ENCODE results near the gene COL6A2.

Gene COL6A2

DNA sequence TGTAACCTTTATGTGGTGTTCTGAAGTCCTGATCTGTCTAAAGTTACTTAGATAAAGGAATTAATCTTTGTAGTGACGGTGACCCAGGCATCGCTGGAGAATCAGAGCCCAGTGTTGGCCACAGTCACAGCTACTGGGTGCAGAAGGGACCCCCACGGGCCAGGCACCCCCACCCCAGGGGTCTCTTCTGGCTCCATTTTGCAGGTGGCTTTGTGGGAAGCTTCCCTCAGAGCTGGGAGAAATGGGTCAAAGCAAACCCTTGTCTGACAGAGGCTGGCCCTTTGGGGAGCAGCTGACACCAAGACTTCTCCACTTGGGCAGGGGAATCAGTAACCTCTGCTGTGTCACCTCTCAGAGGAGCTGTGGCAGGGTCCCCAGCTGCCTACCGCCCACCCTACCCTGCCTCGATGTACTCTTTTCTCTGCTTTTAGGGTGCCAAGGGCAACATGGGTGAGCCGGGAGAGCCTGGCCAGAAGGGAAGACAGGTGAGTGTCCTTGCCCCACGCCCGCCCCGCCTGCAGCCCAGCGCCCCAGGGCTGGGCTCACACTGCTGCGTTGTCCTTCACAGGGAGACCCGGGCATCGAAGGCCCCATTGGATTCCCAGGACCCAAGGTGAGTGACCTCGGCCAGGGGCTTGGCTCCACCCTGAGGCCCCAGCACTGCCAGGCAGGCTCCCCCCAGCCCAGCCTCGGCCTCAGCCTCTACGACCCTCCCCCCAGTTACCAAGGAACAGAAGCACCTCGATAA lies 17.7 kb downstream of the COL6A2 start:
- DNase-seq = no peak

DNA sequence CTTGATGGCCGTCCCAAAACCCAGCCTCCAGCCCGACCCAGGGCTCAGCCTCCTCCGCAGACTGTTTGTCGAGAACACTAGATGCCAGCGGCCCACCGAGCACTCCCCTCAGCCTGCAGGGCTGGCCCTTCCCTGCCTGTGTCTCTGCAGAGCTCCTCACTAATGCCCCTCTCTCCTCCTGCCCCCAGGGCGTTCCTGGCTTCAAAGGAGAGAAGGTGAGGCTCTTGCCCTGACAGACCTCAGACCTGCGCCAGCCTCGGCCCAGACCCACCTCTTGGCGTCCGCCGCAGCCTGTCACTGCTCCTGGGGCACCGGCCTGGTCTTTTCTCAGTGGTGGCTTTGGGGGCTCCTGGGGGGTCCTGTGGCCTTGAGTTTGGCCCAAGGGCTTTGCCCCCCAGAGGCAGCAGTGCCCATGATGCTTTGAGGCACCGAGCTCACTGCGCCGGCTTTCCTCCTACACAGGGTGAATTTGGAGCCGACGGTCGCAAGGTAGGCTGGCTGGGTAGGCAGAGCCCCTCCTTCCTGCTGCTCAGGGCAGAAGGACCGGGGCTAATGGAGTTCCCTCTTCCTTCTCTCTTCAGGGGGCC lies 18.4 kb downstream of the COL6A2 start:
- peak; percentile 17 for DNase-seq

DNA sequence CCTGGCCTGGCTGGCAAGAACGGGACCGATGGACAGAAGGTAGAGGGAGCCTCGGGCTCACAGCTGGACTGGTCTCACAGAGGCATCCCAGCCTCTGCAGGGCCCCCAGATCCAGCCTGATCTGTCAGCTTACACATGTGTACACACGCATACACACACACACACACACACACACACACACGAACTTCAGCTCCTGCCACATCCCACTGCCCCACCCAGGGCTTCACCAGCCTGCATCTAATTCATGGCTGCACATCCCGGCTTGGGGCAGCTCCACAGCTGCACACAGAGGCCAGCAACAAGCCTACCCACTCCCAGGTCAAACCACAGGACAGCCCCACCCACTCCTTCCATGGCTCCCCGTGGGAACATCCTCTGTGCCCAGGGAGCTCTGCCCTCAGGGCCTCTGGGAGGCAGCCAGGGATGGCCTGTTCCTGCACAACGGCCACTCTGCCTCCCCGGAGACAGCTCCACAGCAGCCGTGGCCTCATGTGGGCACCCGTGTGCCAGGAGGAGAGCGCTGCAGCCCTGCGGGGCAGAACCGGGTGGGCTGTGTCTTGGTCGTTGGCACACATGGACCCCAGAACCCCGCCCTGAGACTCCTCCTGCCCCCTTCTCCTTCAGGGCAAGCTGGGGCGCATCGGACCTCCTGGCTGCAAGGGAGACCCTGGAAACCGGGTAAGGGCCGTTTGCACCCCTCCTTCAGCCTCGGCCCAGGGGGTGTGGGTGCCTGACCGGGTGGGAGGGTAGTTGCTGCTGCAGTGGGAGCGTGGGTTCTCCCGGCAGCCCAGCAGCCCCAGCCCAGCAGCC lies 19.1 kb downstream of the COL6A2 start:
- DNase-seq = peak; percentile 39

DNA sequence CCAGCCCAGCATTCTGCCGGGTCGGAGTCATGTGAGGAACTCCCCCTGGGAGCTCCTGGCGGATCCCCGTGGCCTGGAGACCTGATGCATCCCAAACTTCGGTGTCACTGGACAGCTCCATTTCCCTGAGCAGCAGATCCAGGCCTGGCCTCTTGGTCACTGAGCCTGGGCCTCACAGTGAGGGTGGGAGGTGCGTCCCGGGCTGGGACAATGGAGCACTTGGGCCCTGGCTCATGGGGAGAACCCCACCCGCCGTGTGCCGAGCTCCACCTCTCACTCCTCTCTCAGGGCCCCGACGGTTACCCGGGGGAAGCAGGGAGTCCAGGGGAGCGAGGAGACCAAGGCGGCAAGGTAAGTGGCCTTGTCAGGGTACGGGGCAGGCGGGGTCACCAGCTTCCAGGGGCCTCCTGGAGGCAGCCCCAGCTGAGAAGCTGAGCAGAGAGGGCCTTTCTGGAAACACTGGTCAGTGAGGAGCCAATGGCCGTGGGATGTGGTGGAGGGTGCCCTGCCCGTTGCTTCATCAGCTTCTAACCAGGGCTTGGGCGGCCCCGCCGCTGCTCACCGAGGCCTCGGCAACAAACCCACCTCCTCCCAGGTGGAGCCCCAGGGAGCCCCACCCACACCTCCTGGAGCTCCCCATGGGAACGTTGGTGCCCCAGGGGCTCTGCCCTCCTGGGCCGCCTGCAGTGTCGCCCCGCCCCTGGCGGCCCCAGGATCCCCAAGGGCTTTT lies 19.8 kb downstream of the COL6A2 start:
- DNase-seq = peak; percentile 25

DNA sequence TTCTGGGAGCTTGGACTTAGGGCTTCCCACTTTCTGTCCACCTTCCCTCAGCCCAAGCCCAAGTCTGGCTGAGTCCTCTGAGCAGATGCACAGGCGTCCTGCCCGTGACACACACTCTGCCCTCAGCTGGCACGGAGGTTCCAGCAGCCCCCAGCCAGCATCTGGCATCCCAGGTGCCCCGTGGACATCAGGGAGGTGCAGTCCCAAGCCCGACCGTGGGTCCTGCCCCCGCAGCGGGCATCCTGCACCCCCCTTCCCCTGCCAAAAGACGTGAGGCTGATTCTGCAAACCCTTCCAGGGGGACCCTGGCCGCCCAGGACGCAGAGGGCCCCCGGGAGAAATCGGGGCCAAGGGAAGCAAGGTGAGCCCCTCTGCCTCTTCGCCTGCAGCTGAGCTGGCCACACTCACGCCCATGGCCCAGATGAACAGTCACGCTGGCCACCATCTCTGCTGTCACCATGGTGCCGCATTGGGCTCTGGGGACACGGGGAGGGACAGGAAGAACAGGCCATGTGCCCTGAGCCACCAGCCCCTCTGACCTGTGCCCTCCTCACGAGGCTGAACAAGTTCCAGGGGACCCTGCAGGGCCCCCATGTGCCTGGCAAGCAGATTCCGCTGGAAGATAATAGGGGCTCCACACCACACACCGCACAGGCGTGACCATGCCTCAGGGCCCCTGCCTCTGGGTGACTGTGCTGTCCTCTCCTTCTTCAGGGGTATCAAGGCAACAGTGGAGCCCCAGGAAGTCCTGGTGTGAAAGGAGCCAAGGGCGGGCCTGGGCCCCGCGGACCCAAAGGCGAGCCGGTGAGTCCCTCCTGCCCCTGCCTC lies 20.6 kb downstream of the COL6A2 start:
- DNase-seq = peak; percentile 21

DNA sequence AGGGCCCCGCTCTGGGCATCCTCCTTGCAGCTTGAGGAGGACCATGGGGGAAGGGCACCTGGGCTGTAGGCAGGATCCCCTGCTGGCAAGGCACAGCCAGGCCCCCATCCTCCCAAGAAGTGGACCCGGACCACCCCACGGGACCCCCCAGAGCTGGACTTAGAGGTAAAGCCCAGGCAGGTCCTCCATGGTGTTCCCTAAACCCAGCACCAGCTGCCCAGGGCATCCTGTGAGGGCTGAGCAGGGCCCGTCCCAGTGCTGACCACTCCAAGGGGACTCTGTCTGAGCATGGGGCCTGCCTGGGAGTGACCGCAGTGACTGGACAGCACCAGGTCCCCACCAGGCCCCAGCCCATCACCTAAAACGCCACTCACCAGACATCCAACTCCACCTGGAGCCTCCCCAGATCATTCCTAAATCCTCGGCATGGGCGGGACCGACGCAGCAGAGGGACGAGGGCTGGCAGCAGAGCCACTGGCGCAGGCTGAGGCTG lies 21.3 kb downstream of the COL6A2 start:
- peak; percentile 24 for DNase-seq

DNA sequence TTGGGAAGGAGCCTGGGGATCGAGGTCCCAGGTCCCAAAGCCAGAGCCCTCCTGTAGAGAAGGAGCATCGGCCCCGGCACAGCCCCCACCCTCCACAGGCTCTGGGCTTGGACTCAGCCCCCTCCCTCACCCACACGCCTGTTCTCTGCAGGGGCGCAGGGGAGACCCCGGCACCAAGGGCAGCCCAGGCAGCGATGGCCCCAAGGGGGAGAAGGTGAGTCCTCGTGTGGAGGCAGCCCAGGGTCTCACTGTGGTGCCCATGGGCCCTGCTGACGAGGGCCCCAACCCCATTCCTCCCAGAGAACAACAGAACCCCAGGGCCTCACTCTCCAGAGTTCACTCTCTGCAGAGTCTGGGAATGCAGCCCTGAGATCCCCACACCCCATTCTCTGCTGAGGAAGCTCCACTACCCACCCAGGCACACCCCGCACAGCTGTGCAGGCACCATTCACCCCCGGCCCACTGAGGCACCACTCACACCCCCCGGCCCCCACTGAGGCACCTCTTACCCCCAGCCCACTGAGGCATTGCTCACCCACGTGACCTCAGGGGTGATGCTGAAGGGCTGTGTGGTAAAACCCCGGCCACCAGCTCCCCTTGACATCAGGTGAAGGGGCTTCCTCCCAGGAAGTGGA lies 21.8 kb downstream of the COL6A2 start:
- peak; percentile 30 for DNase-seq

DNA sequence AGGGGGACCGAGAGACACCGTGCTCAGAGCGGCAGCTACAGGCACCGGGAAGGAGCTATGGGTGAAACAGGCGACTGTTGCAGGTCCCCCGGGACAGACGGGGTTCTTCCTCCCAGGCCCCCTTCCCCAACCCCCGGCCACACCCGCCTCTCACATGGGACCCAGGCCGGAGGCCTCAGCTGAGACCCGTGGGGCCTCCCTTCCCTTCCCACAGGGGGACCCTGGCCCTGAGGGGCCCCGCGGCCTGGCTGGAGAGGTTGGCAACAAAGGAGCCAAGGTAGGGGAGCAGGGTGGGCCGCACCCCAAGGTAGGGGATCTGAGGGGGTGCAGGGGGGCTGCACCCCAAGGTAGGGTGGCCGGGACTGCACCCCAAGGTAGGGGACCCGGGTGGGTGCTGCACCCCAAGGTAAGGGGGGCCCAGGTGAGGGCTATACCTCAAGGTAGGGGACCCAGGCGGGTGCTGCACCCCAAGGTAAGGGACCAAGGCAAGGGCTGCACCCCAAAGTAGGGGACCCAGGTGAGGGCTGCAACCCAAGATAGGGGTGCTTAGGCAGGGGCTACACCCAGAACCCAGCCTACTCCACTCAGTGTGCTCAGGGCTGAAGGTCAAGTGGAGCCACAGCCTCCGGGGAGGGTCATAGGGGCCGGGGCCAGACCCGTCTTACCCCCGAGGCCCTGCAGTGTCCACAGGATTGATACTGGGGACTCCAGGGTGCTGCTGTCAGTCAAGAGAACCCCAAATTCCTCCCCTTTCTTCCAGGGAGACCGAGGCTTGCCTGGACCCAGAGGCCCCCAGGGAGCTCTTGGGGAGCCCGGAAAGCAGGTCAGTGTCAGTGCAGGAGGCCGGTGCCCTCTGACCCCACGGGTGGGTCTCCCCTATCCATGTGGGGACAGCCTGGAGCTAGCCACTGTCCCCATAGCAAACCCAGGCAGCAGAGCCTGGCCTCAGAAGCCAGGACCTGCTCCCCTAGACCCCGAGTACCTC lies 22.7 kb downstream of the COL6A2 start:
- DNase-seq = peak; percentile 16

DNA sequence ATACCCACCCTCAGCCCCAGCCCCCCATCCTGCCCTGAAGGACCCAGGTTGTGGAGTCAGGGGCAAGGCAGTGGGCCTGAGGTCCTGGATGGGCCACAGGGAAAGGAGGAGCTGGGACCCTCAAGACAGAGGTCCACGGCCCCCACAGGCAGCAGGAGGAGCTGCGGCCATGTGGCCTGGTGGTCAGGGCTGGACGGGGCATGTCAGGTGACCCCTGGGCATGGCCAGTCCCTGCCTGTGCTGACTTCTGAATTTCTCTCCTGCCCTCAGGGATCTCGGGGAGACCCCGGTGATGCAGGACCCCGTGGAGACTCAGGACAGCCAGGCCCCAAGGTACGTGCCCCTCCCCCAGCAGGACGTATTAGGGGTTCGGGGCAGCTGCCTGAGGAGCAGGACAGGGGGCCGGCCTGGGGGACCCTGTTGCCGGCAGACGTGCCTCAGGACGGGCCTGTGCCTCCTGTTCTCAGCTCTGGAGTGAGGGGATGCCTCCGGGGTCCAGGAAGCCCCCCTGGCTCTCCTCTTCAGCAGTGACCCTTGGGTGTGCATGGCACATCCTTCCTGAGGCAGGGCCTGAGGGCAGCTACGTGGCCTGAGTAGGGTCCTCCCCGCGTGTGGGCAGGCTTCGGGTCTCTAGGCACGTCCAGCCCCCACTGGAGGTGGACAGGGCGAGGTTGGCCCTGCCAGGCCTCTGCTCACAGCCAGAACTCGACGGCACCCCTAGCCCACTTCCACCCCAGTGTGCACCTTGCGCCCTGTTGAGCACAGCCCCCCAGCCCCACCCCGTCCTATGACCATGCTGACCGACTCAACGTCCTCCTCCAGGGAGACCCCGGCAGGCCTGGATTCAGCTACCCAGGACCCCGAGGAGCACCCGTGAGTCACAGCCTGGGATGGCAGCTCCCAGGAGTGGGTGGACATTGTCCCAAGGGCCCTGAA lies 23.6 kb downstream of the COL6A2 start:
- peak; percentile 15 for DNase-seq

DNA sequence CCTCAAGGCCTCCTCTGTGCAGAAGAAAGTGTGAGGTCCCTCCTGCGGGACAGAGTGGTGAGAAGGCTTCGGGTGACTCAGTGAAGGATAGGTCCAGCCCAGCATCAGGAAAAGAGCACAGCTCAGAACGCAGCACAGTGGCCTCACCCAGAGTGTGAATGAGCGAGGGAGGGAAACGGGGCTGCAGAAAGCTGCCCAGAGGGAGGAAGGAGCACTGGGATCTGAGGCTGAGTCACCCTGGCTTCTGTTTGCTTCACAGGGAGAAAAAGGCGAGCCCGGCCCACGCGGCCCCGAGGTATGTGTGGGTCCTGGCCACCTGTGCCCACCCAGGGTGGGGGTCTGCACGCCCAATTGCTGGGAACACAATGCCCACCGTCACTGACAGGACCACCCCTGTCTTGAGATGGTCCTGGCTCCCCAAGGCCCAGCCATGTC lies 24.3 kb downstream of the COL6A2 start:
- DNase-seq = no peak

DNA sequence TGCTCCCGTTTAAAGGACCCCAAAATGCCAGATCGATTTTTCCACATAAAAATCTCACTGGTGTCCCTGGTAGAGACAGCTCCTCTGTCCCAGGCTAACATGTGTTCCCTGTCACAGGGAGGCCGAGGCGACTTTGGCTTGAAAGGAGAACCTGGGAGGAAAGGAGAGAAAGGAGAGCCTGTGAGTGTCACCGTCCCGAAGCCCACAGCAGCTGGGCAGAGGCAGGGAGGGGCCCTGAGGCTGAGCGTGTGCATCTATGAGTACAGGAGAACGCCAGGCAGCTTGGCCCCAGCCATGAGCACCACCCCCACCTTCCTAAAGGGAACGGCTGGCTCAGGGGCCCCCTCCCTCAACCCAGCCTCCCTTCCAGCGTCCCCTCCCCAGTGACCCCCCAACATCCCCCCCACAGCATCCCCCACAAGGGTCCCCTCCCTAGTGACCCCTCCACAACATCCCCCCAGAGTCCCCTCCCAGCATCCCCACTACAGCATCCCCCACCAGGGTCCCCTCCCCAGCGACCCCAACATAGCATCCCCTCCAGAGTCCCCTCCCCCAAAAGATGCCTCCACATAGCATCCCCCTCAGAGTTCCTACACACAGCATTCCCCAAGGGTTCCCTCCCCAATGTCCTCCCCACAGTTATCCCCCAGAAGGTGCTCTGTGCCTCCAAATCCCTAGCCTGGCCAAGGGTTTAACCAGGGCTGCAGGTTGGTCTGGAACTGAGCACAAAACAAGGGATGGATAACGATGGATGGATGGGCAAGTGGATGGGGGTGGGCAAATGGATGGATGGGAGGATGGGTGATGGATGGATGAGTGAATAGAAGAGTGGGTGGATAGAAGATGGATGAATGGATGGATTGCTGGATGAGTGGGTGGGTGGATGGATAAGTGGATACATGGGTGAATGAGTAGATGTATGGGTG lies 25.1 kb downstream of the COL6A2 start:
- peak; percentile 13 for DNase-seq

DNA sequence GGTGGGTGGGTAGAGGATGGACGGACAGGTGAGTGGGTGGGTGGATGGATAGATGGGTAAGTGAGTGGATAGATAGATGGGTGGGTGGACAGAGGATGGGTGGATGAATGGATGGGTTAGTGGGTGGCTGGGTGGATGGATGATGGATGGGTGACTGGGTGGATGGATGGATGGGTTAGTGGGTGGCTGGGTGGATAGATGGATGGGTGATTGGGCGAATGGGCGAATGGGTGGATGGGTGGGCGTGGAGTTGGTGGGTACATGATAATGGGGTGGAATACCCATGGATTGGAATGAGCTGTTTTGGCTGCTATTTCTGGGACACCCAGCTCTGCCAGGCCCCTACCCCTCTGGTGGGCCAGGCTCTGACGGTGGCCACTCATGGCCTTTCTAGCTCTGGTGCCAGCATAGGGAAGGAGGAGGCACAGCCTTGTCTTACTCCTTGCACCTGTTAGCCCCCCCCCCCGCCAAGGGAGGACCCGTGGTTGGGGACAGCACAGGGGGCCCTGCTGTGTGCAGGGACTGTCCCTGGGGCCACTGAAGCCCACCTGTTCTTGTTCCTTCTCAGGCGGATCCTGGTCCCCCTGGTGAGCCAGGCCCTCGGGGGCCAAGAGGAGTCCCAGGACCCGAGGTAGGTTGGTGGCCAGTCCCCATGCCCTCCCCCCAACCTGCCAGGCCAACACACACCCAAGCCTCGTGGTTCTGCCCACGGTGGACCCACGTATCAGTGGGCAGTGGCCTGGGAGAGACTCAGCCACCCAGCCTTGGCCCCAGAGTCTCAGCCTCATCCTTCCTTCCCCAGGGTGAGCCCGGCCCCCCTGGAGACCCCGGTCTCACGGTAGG lies 26.4 kb downstream of the COL6A2 start:
- DNase-seq = peak; percentile 22

DNA sequence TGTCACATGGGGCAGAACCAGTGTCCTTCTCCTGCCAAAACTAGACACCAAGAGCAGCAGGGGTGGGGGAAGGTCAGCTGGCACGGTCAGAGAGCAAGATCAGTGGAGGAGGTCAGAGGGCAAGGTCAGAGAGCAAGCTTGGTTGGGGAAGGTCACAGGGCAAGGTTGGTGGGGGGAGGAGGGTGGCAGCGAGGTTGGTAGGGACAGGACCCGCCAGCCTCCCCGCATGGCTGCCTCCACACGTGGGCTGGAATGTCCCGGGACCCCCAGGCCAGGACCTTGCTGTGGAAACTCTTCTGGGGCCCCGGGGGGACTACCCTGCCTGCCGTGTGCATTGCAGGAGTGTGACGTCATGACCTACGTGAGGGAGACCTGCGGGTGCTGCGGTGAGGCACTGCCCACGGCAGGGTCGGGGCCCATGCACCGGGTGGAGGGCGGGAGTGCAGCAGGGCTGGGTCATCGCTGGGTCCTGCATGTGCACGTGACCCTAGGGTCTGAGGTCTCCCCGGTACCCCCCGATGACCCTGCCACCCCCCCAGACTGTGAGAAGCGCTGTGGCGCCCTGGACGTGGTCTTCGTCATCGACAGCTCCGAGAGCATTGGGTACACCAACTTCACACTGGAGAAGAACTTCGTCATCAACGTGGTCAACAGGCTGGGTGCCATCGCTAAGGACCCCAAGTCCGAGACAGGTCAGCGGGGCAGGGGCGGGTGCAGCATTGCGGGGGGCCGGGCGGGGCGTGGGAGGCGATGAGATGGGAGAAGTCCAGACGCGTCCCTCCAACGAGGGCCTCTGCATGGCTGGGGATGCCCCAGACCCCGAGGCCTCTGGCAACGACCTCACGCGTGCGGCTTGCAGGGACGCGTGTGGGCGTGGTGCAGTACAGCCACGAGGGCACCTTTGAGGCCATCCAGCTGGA lies 27.3 kb downstream of the COL6A2 start:
- peak; percentile 31 for DNase-seq

DNA sequence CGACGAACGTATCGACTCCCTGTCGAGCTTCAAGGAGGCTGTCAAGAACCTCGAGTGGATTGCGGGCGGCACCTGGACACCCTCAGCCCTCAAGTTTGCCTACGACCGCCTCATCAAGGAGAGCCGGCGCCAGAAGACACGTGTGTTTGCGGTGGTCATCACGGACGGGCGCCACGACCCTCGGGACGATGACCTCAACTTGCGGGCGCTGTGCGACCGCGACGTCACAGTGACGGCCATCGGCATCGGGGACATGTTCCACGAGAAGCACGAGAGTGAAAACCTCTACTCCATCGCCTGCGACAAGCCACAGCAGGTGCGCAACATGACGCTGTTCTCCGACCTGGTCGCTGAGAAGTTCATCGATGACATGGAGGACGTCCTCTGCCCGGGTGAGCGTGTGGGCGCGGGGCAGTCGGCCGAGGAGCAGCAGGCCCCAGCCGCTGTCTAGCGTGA lies 28.0 kb downstream of the COL6A2 start:
- DNase-seq = peak; percentile 13
